Astrocyte of the hippocampus (primary cell): ENCODE measurements around the gene P2RY2.
"Not testable (repeated sequence)": the region's sequence is repeated elsewhere in the genome, so short reads cannot be mapped to it uniquely, and the experiment has no call there.

Source experiments
- DNase-seq: peaks from one replicate; pipeline ENCODE4 v3.0.0; 2011; ENCODE audit warnings: low read depth, low spot score

The P2RY2 gene

GRCh38 chr11:73187854-73188253 lies 30.2 kb upstream of the P2RY2 start:
- no peak for DNase-seq

- no peak for DNase-seq
These were observed 29.8 kb upstream of the P2RY2 start for GRCh38 chr11:73188301-73188700.

- DNase-seq: no peak
These were observed 28.8 kb upstream of the P2RY2 start for GRCh38 chr11:73189315-73189714.

GRCh38 chr11:73189723-73190556 lies 28.1 kb upstream of the P2RY2 start:
- DNase-seq: no peak

GRCh38 chr11:73190557-73190885 lies 27.6 kb upstream of the P2RY2 start:
- no peak for DNase-seq

GRCh38 chr11:73191151-73191550 lies 26.9 kb upstream of the P2RY2 start:
- no peak for DNase-seq

- DNase-seq: no peak
These were observed 25.8 kb upstream of the P2RY2 start for GRCh38 chr11:73192272-73192671.

- no peak for DNase-seq
These were observed 24.6 kb upstream of the P2RY2 start for GRCh38 chr11:73193251-73194033.

- DNase-seq: no peak
These were observed 24.0 kb upstream of the P2RY2 start for GRCh38 chr11:73194034-73194507.

GRCh38 chr11:73194593-73194992 lies 23.5 kb upstream of the P2RY2 start:
- DNase-seq: no peak

GRCh38 chr11:73195191-73196007 lies 22.7 kb upstream of the P2RY2 start:
- peak; percentile 28 for DNase-seq

- DNase-seq: no peak
These were observed 21.5 kb upstream of the P2RY2 start for GRCh38 chr11:73196576-73196975.

- no peak for DNase-seq
These were observed 20.7 kb upstream of the P2RY2 start for GRCh38 chr11:73197348-73197747.

- not testable (repeated sequence) for DNase-seq
These were observed 20.3 kb upstream of the P2RY2 start for GRCh38 chr11:73197787-73198186.

GRCh38 chr11:73198677-73199076 lies 19.4 kb upstream of the P2RY2 start:
- peak; percentile 58 for DNase-seq

GRCh38 chr11:73199446-73199845 lies 18.6 kb upstream of the P2RY2 start:
- DNase-seq: no peak

- DNase-seq: peak; percentile 63
These were observed 17.8 kb upstream of the P2RY2 start for GRCh38 chr11:73200256-73200655.

GRCh38 chr11:73201249-73201648 lies 16.8 kb upstream of the P2RY2 start:
- DNase-seq: no peak

- no peak for DNase-seq
These were observed 15.9 kb upstream of the P2RY2 start for GRCh38 chr11:73201888-73202780.

GRCh38 chr11:73203322-73203721 lies 14.8 kb upstream of the P2RY2 start:
- no peak for DNase-seq

GRCh38 chr11:73203790-73204189 lies 14.3 kb upstream of the P2RY2 start:
- no peak for DNase-seq
